Measurements from ENCODE around the gene ALDH2. TPM values are rescaled to one million over a fixed set of nuclear protein-coding genes. Genes with fewer than 3 reads are reported as not detected.

ALDH2 gene
- total and polyA plus RNA-seq, 9 of the 15 experiments (the other 6 are each of a cell fraction or from before 2014, with no cell fraction given), result 1.9 to 22.5 (median 12.2) TPM

GRCh38 chr12:111775205-111776193 lies 8.8 kb downstream of the ALDH2 start (continued):
- TF ChIP-seq ZBTB26 (CRISPR knock-in tag; IDR thresholded peaks at IDR 0.05) (peak; percentile 71; the same call in 1 of the 2 replicates), HOXB6 (CRISPR knock-in tag; IDR thresholded peaks at IDR 0.05; ENCODE audit: borderline replicate concordance) (no peak), ARID1B (IDR thresholded peaks at IDR 0.05) (peak; percentile 83), ZNF76 (CRISPR knock-in tag; IDR thresholded peaks at IDR 0.05; ENCODE audit: borderline replicate concordance) (no peak), ZNF239 (CRISPR knock-in tag; IDR thresholded peaks at IDR 0.05) (no peak; the same call in 1 of the 2 replicates), MTA3 (IDR thresholded peaks at IDR 0.05; ENCODE audit: borderline replicate concordance) (peak; percentile 62), SIRT6 (IDR thresholded peaks at IDR 0.05; ENCODE audit: low read depth, low read length) (no peak), JUND (IDR thresholded peaks at IDR 0.05; ENCODE audit: borderline replicate concordance, low read depth, low read length) (no peak), JUND (tag; IDR thresholded peaks at IDR 0.05; ENCODE audit: borderline replicate concordance, low read depth, low read length) (peak; percentile 57; the same call in 2 of the 3 replicates), TAF1 (IDR thresholded peaks at IDR 0.05; ENCODE audit: control insufficient read depth, extremely low read depth, insufficient read depth, low read length, severe bottlenecking) (peak; percentile 54), KLF16 (IDR thresholded peaks at IDR 0.05) (peak; percentile 18; the same call in 1 of the 2 replicates), RCOR1 (IDR thresholded peaks at IDR 0.05; ENCODE audit: borderline replicate concordance in 1 of 2, low read depth in 2 of 2, low read length in 2 of 2) (peak in 1 of 2 experiments; percentile 78; a peak in 1 of 4 replicates), LEF1 (IDR thresholded peaks at IDR 0.05) (peak; percentile 87), DPF2 (IDR thresholded peaks at IDR 0.05) (peak; percentile 89), ASH1L (IDR thresholded peaks at IDR 0.05; ENCODE audit: borderline replicate concordance, low read depth, partially characterized antibody) (no peak), ZNF695 (CRISPR knock-in tag; IDR thresholded peaks at IDR 0.05) (0 out of 2 replicates have a peak, but pooled peaks have one; percentile 38), CTBP1 (IDR thresholded peaks at IDR 0.05; ENCODE audit: borderline replicate concordance) (peak; percentile 69), POLR2A (conservative IDR thresholded peaks at IDR 0.05) (peak; percentile 69), CXXC5 (CRISPR knock-in tag; IDR thresholded peaks at IDR 0.05) (peak; percentile 81), NUFIP1 (IDR thresholded peaks at IDR 0.05; ENCODE audit: partially characterized antibody) (no peak), SP1 (CRISPR knock-in tag; IDR thresholded peaks at IDR 0.05) (peak; percentile 78)

All from K562 (cell line).